G401 (cell line): ENCODE data around the gene PRR33. TPM values are rescaled to one million over a fixed set of nuclear protein-coding genes. Genes with fewer than 3 reads are reported as not detected.

ENCODE experiments used
- DNase-seq: peaks from one replicate; pipeline ENCODE4 v3.0.0-alpha.2; 2015; ENCODE audit warnings: low spot score
- in situ Hi-C: cut with HindIII; loops from 2 replicates; pipeline ENCODE4 v1.10.0; 2016; ENCODE audit warnings: low sequenced_read_pairs, mixed read lengths
- total RNA-seq: library from RNA; depleted of rRNA; stranded (reverse); fragments of >200 nt; shearing (Covaris generic); gene quantifications from 2 replicates; pipeline ENCODE4 v1.2.3, GENCODE V29; 2014; rRNA removed

PRR33 gene
- total RNA-seq, 1 experiment from 2014 or later: not detected

- in situ Hi-C loops: no loop called here
- no peak for DNase-seq
These were observed 47.2 kb downstream of the PRR33 start for GRCh38 chr11:1844221-1845094.

GRCh38 chr11:1843796-1844195 lies 47.9 kb downstream of the PRR33 start:
- in situ Hi-C loops: no loop called here

DNA sequence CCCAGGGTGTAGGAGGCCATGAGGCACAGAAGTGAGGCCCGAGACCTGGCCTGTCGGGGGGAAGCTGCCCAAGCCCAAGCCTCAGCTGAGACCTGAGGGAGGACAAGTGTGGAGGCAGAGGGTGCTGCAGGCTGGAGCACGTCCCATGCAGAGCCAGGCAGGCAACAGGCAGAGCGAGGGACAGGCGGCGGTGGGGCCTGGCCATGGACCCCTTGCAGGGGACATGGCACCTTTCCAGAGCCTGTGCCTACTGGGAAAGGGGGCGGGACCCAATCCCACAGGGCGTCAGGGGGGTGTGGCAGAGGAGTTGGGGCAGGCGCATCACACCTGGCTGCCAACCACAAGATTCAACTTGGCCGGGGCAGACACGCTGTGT lies 48.6 kb downstream of the PRR33 start:
- in situ Hi-C loops: no loop called here
- DNase-seq: no peak

More at GRCh38 chr11:1843796-1844195, 47.9 kb downstream of the PRR33 start:
- no peak for DNase-seq

DNA sequence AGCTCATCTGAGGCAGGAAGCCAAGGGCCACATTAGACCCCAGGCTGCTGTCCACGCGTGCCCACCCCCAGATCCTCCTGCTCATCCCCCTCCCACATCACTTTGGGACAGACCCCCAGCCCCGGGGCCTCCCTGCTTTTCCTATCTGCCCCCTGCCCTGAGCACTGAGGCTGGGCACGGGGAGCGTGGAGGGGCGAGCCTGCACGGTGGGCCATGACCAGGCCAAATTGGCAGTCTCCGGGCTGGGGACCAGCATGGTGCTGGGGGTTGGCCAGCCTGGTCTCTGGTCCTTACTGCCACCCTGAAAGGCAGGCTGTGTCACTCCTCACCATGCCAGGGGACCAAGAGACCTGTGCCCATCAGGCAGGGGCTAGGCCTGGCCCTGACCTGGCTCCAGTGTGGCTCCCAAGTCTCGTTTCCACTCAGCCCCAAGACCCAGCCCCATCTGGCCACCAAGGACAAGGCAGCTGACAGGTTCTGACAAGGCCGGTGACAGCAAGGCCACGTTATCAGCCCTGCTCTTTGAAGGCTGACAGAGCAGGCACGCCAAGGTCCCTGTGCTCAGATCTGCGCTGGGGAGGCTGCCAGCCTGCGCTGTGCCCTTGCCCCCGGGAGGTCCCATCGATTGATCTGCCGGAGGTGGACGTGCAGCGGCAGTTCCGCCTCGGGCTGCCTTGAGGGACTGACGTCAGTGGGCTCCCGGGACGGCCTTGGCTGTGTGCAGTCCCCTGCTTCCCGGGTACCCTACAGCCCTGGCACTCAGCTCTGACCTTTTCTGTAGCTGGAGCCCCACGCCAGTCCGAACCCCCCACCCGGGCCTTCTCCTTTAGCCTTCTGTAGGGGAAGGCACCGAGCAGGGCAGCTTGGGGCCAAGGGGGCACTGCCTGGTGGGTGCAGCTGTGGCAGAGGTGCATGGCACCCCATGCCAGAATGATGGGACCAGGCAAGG lies 49.3 kb downstream of the PRR33 start:
- DNase-seq: no peak
- in situ Hi-C loops: no loop called here

GRCh38 chr11:1841511-1842148 lies 50.1 kb downstream of the PRR33 start:
- in situ Hi-C loops: no loop called here
- DNase-seq: no peak

- in situ Hi-C loops: no loop called here
- DNase-seq: no peak
These were observed 50.8 kb downstream of the PRR33 start for GRCh38 chr11:1840780-1841480.

DNA sequence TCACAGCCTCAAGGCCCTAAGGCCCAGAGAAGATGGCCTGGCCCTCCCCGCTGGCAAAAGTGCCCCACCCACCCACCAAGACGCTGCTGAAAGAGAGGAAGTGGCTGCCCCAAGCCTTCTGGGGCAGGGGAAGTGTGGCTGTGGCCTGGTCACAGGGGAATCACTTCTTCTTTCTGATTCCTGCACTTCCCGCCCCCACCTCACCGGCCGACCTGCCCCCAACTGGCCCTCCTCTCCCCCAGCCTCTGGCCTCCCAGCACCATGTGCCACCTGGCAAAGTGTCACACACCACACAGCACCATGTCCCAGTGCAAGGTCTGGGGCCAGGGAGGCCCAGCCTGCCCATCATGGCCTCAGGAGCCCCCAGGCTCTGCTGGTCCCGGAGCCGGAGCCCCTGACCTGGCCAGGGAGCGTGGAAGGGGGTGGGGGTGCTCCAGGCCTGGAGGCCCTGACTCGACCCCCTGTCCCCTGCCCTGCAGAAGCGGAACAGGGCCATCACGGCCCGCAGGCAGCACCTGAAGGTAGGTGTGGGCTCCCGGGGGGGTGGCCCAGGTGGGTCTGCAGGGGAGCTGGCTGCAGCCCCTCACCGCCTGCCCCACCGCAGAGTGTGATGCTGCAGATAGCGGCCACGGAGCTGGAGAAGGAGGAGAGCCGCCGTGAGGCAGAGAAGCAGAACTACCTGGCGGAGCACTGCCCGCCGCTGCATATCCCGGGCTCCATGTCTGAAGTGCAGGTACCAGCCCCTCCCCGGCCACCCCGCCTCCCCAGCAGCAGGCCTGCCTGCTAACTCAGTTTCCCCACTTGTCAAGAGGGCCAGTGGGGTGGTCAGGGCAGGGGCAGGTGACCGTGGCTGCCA lies 51.5 kb downstream of the PRR33 start:
- no peak for DNase-seq
- in situ Hi-C loops: no loop called here

GRCh38 chr11:1839204-1839923 lies 52.3 kb downstream of the PRR33 start:
- in situ Hi-C loops: no loop called here

GRCh38 chr11:1838426-1839144 lies 53.1 kb downstream of the PRR33 start, which contains the start of gene TNNI2:
TSS of gene TNNI2 (plus strand) at chr11:1838981. CDS start at chr11:1839697, 716 bp downstream.
- no peak for DNase-seq
- in situ Hi-C loops: no loop called here

More at GRCh38 chr11:1839204-1839923, 52.3 kb downstream of the PRR33 start:
- no peak for DNase-seq

Other genes with a start within 250 kb of the PRR33 start
- not detected in 2 replicates for gene KRTAP5-6, start 194.7 kb downstream of the PRR33 start, total RNA-seq
- gene IFITM10, start 141.3 kb downstream of the PRR33 start, total RNA-seq: not detected in 2 replicates
- gene CTSD, start 128.0 kb downstream of the PRR33 start, total RNA-seq: 192 and 219 TPM in 2 replicates
- gene SYT8, start 56.9 kb downstream of the PRR33 start, total RNA-seq: not detected in 2 replicates
- gene TNNI2, start 52.9 kb downstream of the PRR33 start, total RNA-seq: not detected in 2 replicates
- gene LSP1, start 38.8 kb downstream of the PRR33 start, total RNA-seq: 0.20 TPM in 1 of 2 replicates, not detected in the other
- not detected in 2 replicates for gene TNNT3, start 27.8 kb upstream of the PRR33 start, total RNA-seq
- 250 and 320 TPM in 2 replicates for gene MRPL23, start 55.4 kb upstream of the PRR33 start, total RNA-seq
- 17.0 and 19.9 TPM in 2 replicates for gene H19, start 105.9 kb upstream of the PRR33 start, total RNA-seq
- 0.06 TPM in 1 of 2 replicates, not detected in the other for gene IGF2, start 247.5 kb upstream of the PRR33 start, total RNA-seq